Gastrocnemius medialis (tissue), 4 donors: ENCODE data around the gene PDC. TPM values are rescaled to one million over a fixed set of nuclear protein-coding genes. Genes with fewer than 3 reads are reported as not detected.

ENCODE experiments used
- ATAC-seq, 2 donors: fragments of 150-250 bp; one replicate each; pipeline ENCODE4 v1.9.1; 2016
- DNase-seq, 2 donors: peaks; one replicate each; pipeline ENCODE4 v3.0.0-alpha.2; 2019
- H3K27ac ChIP-seq, 4 donors: fragments of 200-600 bp; sonication (generic); 1 replicate in 1 of 4; 2 replicates in 3 of 4; pipeline ENCODE4 v1.5.1; 2016 to 2018; ENCODE audit warnings: mild to moderate bottlenecking in 2 of 4, moderate library complexity in 1 of 4
- H3K27me3 ChIP-seq, 3 donors: fragments of 200-600 bp; sonication (generic) in 2 of 3; 1 replicate in 1 of 3; 2 replicates in 2 of 3; pipeline versions ENCODE4 v1.5.1 to v1.6.0; 2016 to 2019; ENCODE audit warnings: mild to moderate bottlenecking in 1 of 3, moderate library complexity in 1 of 3
- H3K36me3 ChIP-seq, 2 donors: fragments of 200-600 bp; sonication (generic) in 1 of 2; one replicate each; pipeline ENCODE4 v1.5.1; 2017 to 2018
- H3K4me1 ChIP-seq, 2 donors: fragments of 200-600 bp; sonication (generic) in 1 of 2; one replicate each; pipeline ENCODE4 v1.5.1; 2016 to 2017; ENCODE audit warnings: mild to moderate bottlenecking in 2 of 2
- H3K4me3 ChIP-seq, 4 donors: fragments of 200-600 bp; sonication (generic) in 3 of 4; 1 replicate in 1 of 4; 2 replicates in 3 of 4; pipeline ENCODE4 v1.5.1; 2016 to 2019; ENCODE audit warnings: mild to moderate bottlenecking in 2 of 4
- H3K9me3 ChIP-seq, 3 donors: fragments of 200-600 bp; sonication (generic) in 2 of 3; 1 replicate in 1 of 3; 2 replicates in 2 of 3; pipeline ENCODE4 v1.5.1; 2016 to 2019
- POLR2A ChIP-seq, 2 donors: fragments of 450-650 bp; IDR thresholded peaks; one replicate each; pipeline ENCODE4 v1.6.1; 2017; ENCODE audit warnings: antibody characterized with exemption in 2 of 2, mild to moderate bottlenecking in 2 of 2, moderate library complexity in 2 of 2
- in situ Hi-C, 4 donors: fragments of 200-750 bp; cut with MboI; loops; one replicate each; pipeline versions ENCODE4 v1.15.0 to v1.8.0; 2017; ENCODE audit warnings: low sequenced_read_pairs in 4 of 4
- intact Hi-C: fragments of 100-400 bp; cut with DNase I; formaldehyde crosslinking; loops from one replicate; pipeline ENCODE4 v1.15.1; 2023; ENCODE audit warnings: low total_unique reads
- total RNA-seq, 4 donors: library from RNA; depleted of rRNA; stranded (reverse); fragments of >200 nt; gene quantifications; one replicate each; pipeline versions ENCODE4 v1.1.0 to v1.2.3, GENCODE V29; 2016
- TF ChIP-seq, protein P1 (sequence below), 5 experiments: fragments of 450-650 bp in 3 of 5; fragments of 200-600 bp in 2 of 5; sonication (generic) in 2 of 5; IDR thresholded peaks in 4 of 5; conservative IDR thresholded peaks in 1 of 5; 1 replicate in 4 of 5; 2 replicates in 1 of 5; pipeline ENCODE4 v1.5.1; 2016 to 2019; ENCODE audit warnings: antibody characterized with exemption in 5 of 5, mild to moderate bottlenecking in 3 of 5, moderate library complexity in 3 of 5

The PDC gene
- total RNA-seq = not detected

DNA sequence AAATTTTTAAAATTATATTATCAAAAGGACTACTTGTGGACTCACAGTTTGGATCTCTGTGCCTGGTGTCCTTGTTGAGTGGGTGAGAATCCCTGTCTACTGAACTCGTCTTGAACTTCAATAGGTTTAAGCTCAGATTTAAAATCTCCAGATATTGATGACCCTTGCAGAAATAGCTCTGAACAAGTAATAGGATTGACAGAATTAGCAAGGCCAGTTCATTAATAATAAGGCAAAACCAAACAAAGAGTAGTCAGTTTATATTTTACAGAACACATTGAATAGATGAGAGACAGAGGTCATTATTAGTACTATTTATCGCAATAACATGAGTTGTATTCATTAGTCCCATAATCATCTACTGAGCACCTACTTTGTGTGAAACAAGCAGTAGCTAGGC lies at the start of gene PDC:
Gene PDC (minus strand): TSS at position 101 of the 400 bp plus-strand sequence. CDS start 11,655 bp downstream, outside the sequence.
- TF ChIP-seq POLR2A (IDR thresholded peaks at IDR 0.05) = no peak
- TF ChIP-seq, protein P1, sequence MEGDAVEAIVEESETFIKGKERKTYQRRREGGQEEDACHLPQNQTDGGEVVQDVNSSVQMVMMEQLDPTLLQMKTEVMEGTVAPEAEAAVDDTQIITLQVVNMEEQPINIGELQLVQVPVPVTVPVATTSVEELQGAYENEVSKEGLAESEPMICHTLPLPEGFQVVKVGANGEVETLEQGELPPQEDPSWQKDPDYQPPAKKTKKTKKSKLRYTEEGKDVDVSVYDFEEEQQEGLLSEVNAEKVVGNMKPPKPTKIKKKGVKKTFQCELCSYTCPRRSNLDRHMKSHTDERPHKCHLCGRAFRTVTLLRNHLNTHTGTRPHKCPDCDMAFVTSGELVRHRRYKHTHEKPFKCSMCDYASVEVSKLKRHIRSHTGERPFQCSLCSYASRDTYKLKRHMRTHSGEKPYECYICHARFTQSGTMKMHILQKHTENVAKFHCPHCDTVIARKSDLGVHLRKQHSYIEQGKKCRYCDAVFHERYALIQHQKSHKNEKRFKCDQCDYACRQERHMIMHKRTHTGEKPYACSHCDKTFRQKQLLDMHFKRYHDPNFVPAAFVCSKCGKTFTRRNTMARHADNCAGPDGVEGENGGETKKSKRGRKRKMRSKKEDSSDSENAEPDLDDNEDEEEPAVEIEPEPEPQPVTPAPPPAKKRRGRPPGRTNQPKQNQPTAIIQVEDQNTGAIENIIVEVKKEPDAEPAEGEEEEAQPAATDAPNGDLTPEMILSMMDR (IDR thresholded peaks at IDR 0.05 in 4 of 5, conservative IDR thresholded peaks at IDR 0.05 in 1 of 5) = no peak
- Histone ChIP-seq H3K4me3 (no peak within 1 kb of the TSS), H3K4me1 (no peaks in the 10 kb centered on the region), H3K27me3 (no peaks in the 10 kb centered on the region), H3K9me3 (no peaks in the 10 kb centered on the region), H3K27ac (no peak within 1 kb of the TSS), H3K36me3 (no peaks in the 10 kb centered on the region)
- ATAC-seq = no peak
- no peak for DNase-seq
- in situ Hi-C loops (no loop called here), intact Hi-C loops (no loop called here)

DNA sequence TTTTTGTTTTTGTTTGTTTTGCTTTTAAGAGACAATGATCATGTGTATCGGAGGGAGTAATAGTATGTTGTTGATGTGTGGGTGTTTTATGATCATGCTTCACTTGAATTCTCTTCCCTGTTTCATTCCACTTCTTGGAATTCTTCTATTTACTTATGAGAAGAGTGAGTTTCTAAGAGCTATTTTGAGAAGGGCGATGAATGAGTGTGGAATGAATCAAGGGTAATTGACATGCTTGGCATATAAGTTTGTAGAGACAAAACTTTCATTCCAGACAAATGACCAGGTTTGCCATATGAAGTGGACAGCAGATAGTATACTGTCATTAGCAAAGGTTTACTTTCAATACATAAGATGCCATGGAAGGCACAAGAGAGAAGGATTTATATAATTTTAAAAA lies 42.3 kb upstream of the PDC start:
- TF ChIP-seq, protein P1 (IDR thresholded peaks at IDR 0.05 in 4 of 5, conservative IDR thresholded peaks at IDR 0.05 in 1 of 5) = no peak
- ATAC-seq = no peak
- Histone ChIP-seq H3K36me3 (no peaks in the 10 kb centered on the region), H3K27ac (no peak overlapping the region), H3K9me3 (no peaks in the 10 kb centered on the region), H3K4me3 (no peak overlapping the region), H3K4me1 (no peaks in the 10 kb centered on the region), H3K27me3 (no peaks in the 10 kb centered on the region)
- DNase-seq = no peak
- intact Hi-C loops = no loop called here
- in situ Hi-C loops = no loop called here

DNA sequence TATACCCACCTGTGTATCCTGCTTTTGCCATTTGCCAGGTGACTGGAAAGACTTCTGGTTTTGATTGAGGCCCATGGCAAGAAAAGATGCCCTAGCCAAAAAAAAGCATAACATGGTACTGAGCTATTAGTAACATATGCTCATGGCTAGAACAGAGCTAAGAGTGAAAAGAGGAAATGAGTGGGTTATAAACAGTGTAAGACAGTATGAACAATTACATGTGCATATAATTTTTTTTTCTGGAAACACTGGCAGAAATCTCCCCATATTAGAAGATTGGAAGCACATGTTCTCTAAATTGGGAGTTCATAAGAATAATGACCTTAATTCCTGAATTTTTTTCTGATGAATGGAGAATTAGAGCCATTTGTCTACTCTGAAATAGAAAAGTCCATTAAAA lies 41.2 kb upstream of the PDC start:
- intact Hi-C loops = no loop called here
- no peaks in the 10 kb centered on the region for H3K9me3 ChIP-seq
- no peaks in the 10 kb centered on the region for H3K27me3 ChIP-seq
- DNase-seq (no peak), ATAC-seq (no peak)
- TF ChIP-seq, protein P1 (IDR thresholded peaks at IDR 0.05 in 4 of 5, conservative IDR thresholded peaks at IDR 0.05 in 1 of 5) = no peak
- TF ChIP-seq POLR2A (IDR thresholded peaks at IDR 0.05) = no peak
- no peaks in the 10 kb centered on the region for H3K4me1 ChIP-seq
- H3K4me3 ChIP-seq = no peak overlapping the region
- in situ Hi-C loops = no loop called here
- no peak overlapping the region for H3K27ac ChIP-seq
- H3K36me3 ChIP-seq = no peaks in the 10 kb centered on the region

DNA sequence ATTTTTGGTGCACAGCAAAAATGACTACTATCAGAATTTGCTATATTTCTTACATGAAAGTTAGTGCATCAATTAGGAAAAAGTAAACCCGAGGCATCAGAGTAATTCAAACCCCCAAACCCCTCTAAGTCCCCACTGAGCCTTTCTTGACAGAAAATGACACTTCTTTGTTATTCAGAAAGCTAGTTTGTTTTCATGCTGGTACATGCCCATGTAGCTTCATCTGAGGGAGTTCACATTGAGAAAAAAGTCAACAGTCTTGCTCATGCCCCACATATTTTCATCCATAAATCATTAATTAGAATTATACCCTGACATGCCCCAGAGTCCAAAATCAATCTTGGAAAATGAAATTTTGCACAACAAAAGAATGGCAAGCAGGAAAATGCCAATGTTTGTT lies 39.9 kb upstream of the PDC start:
- TF ChIP-seq POLR2A (IDR thresholded peaks at IDR 0.05) = no peak
- TF ChIP-seq, protein P1 (IDR thresholded peaks at IDR 0.05 in 4 of 5, conservative IDR thresholded peaks at IDR 0.05 in 1 of 5) = no peak
- in situ Hi-C loops (no loop called here), intact Hi-C loops (no loop called here)
- H3K4me3 ChIP-seq = no peak overlapping the region
- no peak for ATAC-seq
- H3K27me3 ChIP-seq = no peaks in the 10 kb centered on the region
- H3K36me3 ChIP-seq = no peaks in the 10 kb centered on the region
- H3K4me1 ChIP-seq = no peaks in the 10 kb centered on the region
- H3K27ac ChIP-seq = no peak overlapping the region
- no peaks in the 10 kb centered on the region for H3K9me3 ChIP-seq
- no peak for DNase-seq

DNA sequence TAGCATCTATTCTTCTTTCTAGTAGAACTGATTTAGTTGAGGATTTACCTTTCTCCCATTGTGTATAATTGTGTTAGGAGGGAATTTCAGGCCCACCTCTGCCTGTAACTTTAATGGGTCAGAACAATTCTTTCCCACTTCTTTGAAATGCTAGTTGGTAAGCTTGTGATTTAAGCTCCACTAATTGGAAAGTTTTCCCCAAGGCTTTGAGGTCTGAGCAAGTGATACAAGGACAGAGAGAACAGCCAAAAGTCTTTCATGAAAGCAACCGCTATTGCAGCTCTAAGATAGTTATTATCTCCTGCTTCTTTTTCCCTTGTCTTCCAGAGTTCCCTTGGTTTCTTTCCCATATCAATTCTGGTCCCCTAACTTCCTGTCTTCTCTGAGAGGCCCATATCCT lies 38.7 kb upstream of the PDC start:
- TF ChIP-seq POLR2A (IDR thresholded peaks at IDR 0.05) = no peak
- TF ChIP-seq, protein P1 (IDR thresholded peaks at IDR 0.05 in 4 of 5, conservative IDR thresholded peaks at IDR 0.05 in 1 of 5) = no peak
- H3K36me3 ChIP-seq = no peaks in the 10 kb centered on the region

More for the DNA sequence above, 38.7 kb upstream of the PDC start:
- ATAC-seq (no peak), DNase-seq (no peak)
- no peaks in the 10 kb centered on the region for H3K27me3 ChIP-seq
- in situ Hi-C loops (loop anchor here in 1 of 4 donors (25.0 kb wide), 1 partner anchor 488 kb away; no protein-coding TSS in a partner anchor), intact Hi-C loops (no loop called here)
- H3K4me1 ChIP-seq = no peaks in the 10 kb centered on the region
- no peak overlapping the region for H3K4me3 ChIP-seq
- H3K9me3 ChIP-seq = no peaks in the 10 kb centered on the region
- no peak overlapping the region for H3K27ac ChIP-seq
